Activated naive CD8-positive, alpha-beta T cell treated with anti-CD3 and anti-CD28 coated beads, Interleukin-2, amount 10 ng/mL, durations not matched to agents 7 days and 5 days (primary cell): ENCODE measurements around the gene BRD9. TPM values are rescaled to one million over a fixed set of nuclear protein-coding genes. Genes with fewer than 3 reads are reported as not detected.
"Not testable (repeated sequence)": the region's sequence is repeated elsewhere in the genome, so short reads cannot be mapped to it uniquely, and the experiment has no call there.

Experiments used
- ATAC-seq: fragments of 150-1000 bp; cut with Tn5 transposase; one replicate; pipeline ENCODE4 v1.10.0; 2021; ENCODE audit warnings: low read depth, moderate library complexity
- POLR2A ChIA-PET: fragments of 350-600 bp; sonication (Branson Sonifier 250); formaldehyde crosslinking; loops from one replicate; lab custom pipeline; 2021; ENCODE audit warnings: antibody characterized with exemption; lab: Charles Lee
- DNase-seq: peaks from one replicate; pipeline ENCODE4 v3.0.0; 2021
- H3K27ac Mint-ChIP-seq: one replicate; pipeline ENCODE4 v1.8.0; 2022; ENCODE audit warnings: mild to moderate bottlenecking, mixed read lengths
- H3K27me3 Mint-ChIP-seq: one replicate; pipeline ENCODE4 v1.8.0; 2022; ENCODE audit warnings: mild to moderate bottlenecking, moderate library complexity, mixed read lengths
- H3K36me3 Mint-ChIP-seq: one replicate; pipeline ENCODE4 v1.8.0; 2021; ENCODE audit warnings: mild to moderate bottlenecking, mixed read lengths
- H3K4me1 Mint-ChIP-seq: one replicate; pipeline ENCODE4 v1.8.0; 2021; ENCODE audit warnings: mixed read lengths
- H3K4me3 Mint-ChIP-seq: one replicate; pipeline ENCODE4 v1.8.0; 2022; ENCODE audit warnings: mild to moderate bottlenecking, moderate library complexity, mixed read lengths
- H3K9me3 Mint-ChIP-seq: one replicate; pipeline ENCODE4 v1.8.0; 2021; ENCODE audit warnings: mixed read lengths
- total RNA-seq, 2 experiments: library from RNA; stranded (reverse); gene quantifications; one replicate each; pipeline ENCODE4 v1.2.3, GENCODE V29; 2021

Gene BRD9
- total RNA-seq, 2 experiments from 2014 or later = 63.5 to 65.6 TPM

GRCh38 chr5:842402-843221 is 50.0 kb downstream of the BRD9 start:
- POLR2A ChIA-PET, H3K36me3 Mint-ChIP-seq, H3K9me3 Mint-ChIP-seq, DNase-seq, H3K4me3 Mint-ChIP-seq, H3K27ac Mint-ChIP-seq, H3K4me1 Mint-ChIP-seq, H3K27me3 Mint-ChIP-seq, ATAC-seq: not testable (repeated sequence)

GRCh38 chr5:841531-842401 is 50.8 kb downstream of the BRD9 start:
- POLR2A ChIA-PET, H3K4me1 Mint-ChIP-seq, ATAC-seq, H3K27me3 Mint-ChIP-seq, H3K36me3 Mint-ChIP-seq, H3K4me3 Mint-ChIP-seq, H3K27ac Mint-ChIP-seq, H3K9me3 Mint-ChIP-seq: not testable (repeated sequence)
- DNase-seq = peak; percentile 24

- ATAC-seq, H3K36me3 Mint-ChIP-seq, POLR2A ChIA-PET, H3K27ac Mint-ChIP-seq, H3K4me1 Mint-ChIP-seq, H3K4me3 Mint-ChIP-seq, H3K9me3 Mint-ChIP-seq, DNase-seq, H3K27me3 Mint-ChIP-seq: not testable (repeated sequence)
Measured at GRCh38 chr5:840974-841435, 51.6 kb downstream of the BRD9 start.

GRCh38 chr5:840118-840973 is 52.3 kb downstream of the BRD9 start:
- POLR2A ChIA-PET = not testable (repeated sequence)

GRCh38 chr5:838431-838851 is 54.2 kb downstream of the BRD9 start:
- H3K27ac Mint-ChIP-seq, H3K4me3 Mint-ChIP-seq, DNase-seq, POLR2A ChIA-PET, H3K27me3 Mint-ChIP-seq, H3K9me3 Mint-ChIP-seq, ATAC-seq, H3K4me1 Mint-ChIP-seq, H3K36me3 Mint-ChIP-seq: not testable (repeated sequence)

More at GRCh38 chr5:840118-840973, 52.3 kb downstream of the BRD9 start:
- H3K36me3 Mint-ChIP-seq, DNase-seq, H3K9me3 Mint-ChIP-seq, H3K27me3 Mint-ChIP-seq, H3K4me3 Mint-ChIP-seq, H3K4me1 Mint-ChIP-seq, ATAC-seq, H3K27ac Mint-ChIP-seq: not testable (repeated sequence)

- H3K27ac Mint-ChIP-seq, ATAC-seq, H3K36me3 Mint-ChIP-seq, H3K4me1 Mint-ChIP-seq, H3K4me3 Mint-ChIP-seq, DNase-seq, POLR2A ChIA-PET, H3K27me3 Mint-ChIP-seq, H3K9me3 Mint-ChIP-seq: not testable (repeated sequence)
Measured at GRCh38 chr5:837621-838121, 54.9 kb downstream of the BRD9 start.

GRCh38 chr5:835933-836612 is 56.5 kb downstream of the BRD9 start:
- H3K36me3 Mint-ChIP-seq, H3K27ac Mint-ChIP-seq, H3K4me1 Mint-ChIP-seq, ATAC-seq, H3K4me3 Mint-ChIP-seq, POLR2A ChIA-PET, H3K9me3 Mint-ChIP-seq, H3K27me3 Mint-ChIP-seq, DNase-seq: not testable (repeated sequence)

GRCh38 chr5:834013-834412 is 58.6 kb downstream of the BRD9 start:
- POLR2A ChIA-PET, H3K9me3 Mint-ChIP-seq, ATAC-seq, H3K27ac Mint-ChIP-seq, H3K27me3 Mint-ChIP-seq, H3K4me3 Mint-ChIP-seq, H3K36me3 Mint-ChIP-seq, DNase-seq, H3K4me1 Mint-ChIP-seq: not testable (repeated sequence)

GRCh38 chr5:828194-828593 is 64.4 kb downstream of the BRD9 start:
- H3K27me3 Mint-ChIP-seq, H3K4me1 Mint-ChIP-seq, H3K9me3 Mint-ChIP-seq, H3K27ac Mint-ChIP-seq, POLR2A ChIA-PET, H3K4me3 Mint-ChIP-seq, H3K36me3 Mint-ChIP-seq, ATAC-seq, DNase-seq: not testable (repeated sequence)

- POLR2A ChIA-PET, H3K4me3 Mint-ChIP-seq, H3K9me3 Mint-ChIP-seq, H3K27ac Mint-ChIP-seq, H3K27me3 Mint-ChIP-seq, H3K4me1 Mint-ChIP-seq, ATAC-seq, DNase-seq: not testable (repeated sequence)
- peaks cover 11% of the 10 kb centered on the region for H3K36me3 Mint-ChIP-seq
Measured at GRCh38 chr5:825544-825943, 67.1 kb downstream of the BRD9 start.

GRCh38 chr5:821504-821903 is 71.1 kb downstream of the BRD9 start:
- Mint-ChIP-seq H3K36me3 (peaks cover 13% of the 10 kb centered on the region), H3K9me3 (no peaks in the 10 kb centered on the region), H3K27ac (no peak overlapping the region), H3K4me1 (no peaks in the 10 kb centered on the region), H3K4me3 (no peak overlapping the region), H3K27me3 (no peaks in the 10 kb centered on the region)
- no peak for ATAC-seq
- DNase-seq = no peak
- POLR2A ChIA-PET = no interaction called here

- no peaks in the 10 kb centered on the region for H3K9me3 Mint-ChIP-seq
- POLR2A ChIA-PET = no interaction called here
- peaks cover 2% of the 10 kb centered on the region for H3K27me3 Mint-ChIP-seq
- H3K4me3 Mint-ChIP-seq = no peak overlapping the region
- ATAC-seq (no peak), DNase-seq (no peak)
- H3K4me1 Mint-ChIP-seq = no peaks in the 10 kb centered on the region
- peaks cover 15% of the 10 kb centered on the region for H3K36me3 Mint-ChIP-seq
- no peak overlapping the region for H3K27ac Mint-ChIP-seq
Measured at GRCh38 chr5:820245-820644, 72.4 kb downstream of the BRD9 start.
